Stimulated activated CD8-positive, alpha-beta memory T cell treated with anti-CD3 and anti-CD28 coated beads, Interleukin-4, amount 100 ng/mL, for 24 hours (primary cell): ENCODE results near the gene GLCE.
"Not testable (repeated sequence)": the region's sequence is repeated elsewhere in the genome, so short reads cannot be mapped to it uniquely, and the experiment has no call there.

Source experiments
- DNase-seq: peaks from one replicate; pipeline ENCODE4 v3.0.0-alpha.2; 2020; ENCODE audit warnings: low read depth

Gene GLCE

DNA sequence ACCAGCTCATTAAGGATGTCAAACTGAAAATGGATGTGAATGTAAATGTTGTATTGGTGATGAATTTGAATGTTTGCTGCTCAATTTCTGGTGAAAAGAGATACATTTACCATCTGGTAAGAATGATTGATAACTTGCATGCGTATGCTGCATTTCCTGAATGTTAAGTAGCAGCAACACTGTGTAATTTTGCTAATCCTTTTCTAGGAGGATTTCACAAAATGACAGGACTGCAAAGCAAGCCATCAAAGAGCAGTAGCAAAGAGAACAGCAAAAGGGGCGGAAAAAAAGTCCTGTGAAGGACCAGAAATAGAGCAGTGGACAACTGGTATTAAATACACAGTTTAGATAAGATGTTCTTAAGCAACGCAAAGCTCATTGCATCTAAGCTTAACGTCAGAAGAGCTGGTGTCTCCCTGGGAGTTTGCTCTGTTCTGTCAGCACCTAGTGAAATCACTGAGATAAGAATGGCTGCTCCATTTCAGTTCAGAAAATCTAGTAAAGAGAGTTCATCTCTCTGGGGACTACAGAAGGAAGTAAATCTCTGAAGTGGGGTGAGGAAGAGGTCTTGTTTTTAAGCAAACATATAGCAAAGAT lies 114.7 kb downstream of the GLCE start:
- no peak for DNase-seq

DNA sequence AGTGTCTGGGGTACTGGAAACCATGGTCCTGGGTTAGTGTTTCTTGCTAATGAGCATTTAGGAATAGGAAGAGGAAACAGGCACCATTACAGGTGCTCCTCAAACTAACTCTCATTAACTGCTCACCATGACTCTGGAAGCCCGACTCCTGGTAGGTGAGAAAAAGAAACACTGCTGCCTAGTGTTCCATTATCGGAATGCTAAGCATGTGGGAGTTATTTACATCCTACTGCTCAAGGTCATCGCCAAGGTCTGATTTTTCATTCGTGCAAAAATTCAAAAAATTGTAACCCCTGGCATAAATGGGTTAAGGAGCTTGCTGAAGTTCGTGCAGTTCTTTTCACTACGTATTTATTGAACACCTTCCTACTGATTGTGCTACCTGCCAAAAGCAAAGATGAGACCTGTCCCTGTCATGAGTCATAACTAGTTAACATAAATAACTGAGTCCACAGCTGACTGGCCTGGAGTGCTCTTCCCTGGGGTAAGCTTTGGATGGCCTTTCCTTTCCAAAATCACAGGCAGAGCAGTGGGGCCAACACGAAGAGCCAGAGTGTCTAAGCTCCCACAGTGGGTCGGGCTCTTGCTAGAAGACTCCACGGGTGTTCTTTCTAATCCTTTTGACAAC lies 115.6 kb downstream of the GLCE start:
- DNase-seq = no peak

DNA sequence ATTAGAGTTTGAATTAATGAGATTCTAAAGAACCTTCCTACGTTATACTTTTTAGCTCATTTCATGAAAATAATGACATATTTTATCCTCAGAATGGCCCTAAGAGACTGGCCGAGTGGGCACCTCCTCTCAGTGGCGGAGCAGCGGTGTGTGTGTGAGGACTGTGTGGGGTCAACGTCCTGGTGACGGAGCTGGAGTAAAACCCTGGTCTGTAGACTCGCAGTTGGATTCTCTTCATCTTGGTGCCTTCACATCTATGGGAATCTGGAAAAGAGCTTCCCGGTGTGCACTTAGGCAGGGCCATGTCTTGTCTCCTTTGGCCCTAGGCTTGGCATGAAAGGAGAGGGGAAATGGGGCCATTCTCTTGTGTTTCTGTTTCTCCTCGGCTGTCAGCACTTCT lies 116.9 kb downstream of the GLCE start:
- no peak for DNase-seq

DNA sequence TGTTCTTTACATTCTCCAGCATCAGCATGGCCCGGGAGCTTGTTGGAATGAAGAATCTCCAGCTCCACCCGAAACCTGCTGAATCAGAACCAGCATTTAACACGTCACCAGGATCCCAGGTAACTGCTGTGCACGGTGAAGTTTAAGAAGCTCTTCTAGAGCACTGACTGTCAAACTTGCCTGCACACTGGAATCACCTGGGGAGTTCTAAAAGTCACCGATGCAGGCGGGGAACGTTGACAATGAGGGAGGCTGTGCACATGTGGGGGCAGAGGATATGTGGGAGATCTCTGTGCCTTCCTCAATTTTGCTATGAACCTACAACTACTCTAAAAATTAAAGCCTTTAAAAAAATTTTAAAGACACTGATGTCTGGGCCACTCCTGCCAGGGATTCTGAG lies 119.2 kb downstream of the GLCE start:
- no peak for DNase-seq

DNA sequence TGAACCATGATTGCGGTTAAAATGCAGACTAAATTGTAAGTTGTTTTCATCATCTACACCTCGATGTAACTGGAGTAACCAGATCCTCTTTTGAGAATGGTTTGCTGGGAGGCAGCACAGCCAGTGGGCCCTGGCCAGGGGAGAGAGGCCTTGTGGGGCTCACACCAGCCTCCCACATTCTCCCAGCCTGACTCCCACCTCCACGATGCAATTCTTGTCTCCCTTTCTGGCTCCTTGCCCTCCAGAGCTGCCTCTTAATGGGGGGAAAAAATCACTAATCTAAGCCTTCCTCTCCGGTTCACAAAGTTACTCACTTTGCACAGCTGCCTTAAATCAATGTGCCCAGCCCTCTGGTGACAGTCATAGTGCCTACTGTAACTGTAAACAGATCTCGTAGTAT lies 120.3 kb downstream of the GLCE start:
- DNase-seq = no peak

DNA sequence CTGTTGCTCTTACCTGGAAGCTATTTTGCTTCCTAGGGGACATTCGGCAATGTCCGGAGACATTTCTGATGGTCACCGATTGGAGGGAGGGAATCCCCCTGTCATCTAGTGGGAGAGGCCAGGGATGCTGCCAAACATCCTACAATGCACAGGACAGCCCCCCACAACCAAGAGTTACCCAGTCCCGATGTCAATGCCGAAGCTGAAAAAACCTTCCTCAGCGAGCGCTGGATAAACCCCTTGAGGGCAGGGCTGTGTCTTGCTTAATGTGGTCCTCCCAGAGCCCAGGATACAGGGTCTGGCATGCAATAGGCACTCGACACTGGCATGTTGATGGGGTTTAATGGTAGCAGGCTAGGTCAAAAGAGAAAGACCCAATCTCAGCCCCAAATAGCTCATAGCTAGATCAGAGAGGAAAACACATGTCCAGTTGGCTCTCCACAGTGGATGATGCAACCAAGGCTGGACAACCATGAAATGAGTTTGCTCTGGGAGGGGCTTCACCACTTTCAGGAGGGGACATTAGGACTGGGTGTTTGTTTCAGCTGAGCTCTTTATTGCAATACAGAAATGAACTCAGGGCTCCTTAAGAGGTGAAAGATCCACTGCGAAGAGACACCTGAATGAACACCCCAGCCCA lies 121.8 kb downstream of the GLCE start:
- DNase-seq = no peak

DNA sequence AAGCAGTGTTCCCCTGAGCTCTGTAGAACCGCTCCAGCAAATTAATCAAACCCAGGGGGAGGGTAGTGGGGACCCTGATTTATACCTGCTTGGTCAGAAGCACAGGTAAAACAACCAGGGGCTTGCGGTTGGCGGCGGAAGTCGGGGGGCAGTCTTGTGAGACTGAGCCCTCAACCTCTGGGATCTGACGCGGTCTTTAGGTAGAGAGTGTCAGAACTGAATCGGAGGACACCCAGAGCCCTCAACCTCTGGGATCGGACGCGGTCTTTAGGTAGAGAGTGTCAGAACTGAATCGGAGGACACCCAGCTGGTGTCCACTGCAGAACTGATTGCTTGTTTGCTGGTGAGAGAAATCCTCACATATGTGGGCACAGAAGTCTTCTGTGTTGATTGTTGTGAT lies 125.4 kb downstream of the GLCE start:
- no peak for DNase-seq

DNA sequence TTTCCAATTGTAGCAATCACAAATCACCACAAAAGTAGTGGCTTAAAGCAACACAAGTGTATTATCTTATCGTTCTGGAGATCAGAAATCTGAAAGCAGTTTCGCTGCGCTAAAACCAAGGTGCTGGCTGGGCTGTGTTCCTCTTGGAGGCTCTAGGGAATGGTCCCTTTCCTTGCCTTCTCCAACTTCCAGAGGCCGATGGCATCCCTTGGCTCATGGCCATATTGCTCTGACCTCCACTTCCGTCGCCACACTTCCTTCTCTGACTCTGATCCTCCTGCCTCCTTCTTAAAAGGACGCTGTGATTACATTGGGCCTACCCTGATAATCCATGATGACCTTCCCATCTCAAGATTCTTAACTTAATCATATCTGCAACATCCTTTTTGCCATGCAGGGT lies 127.6 kb downstream of the GLCE start:
- no peak for DNase-seq

DNA sequence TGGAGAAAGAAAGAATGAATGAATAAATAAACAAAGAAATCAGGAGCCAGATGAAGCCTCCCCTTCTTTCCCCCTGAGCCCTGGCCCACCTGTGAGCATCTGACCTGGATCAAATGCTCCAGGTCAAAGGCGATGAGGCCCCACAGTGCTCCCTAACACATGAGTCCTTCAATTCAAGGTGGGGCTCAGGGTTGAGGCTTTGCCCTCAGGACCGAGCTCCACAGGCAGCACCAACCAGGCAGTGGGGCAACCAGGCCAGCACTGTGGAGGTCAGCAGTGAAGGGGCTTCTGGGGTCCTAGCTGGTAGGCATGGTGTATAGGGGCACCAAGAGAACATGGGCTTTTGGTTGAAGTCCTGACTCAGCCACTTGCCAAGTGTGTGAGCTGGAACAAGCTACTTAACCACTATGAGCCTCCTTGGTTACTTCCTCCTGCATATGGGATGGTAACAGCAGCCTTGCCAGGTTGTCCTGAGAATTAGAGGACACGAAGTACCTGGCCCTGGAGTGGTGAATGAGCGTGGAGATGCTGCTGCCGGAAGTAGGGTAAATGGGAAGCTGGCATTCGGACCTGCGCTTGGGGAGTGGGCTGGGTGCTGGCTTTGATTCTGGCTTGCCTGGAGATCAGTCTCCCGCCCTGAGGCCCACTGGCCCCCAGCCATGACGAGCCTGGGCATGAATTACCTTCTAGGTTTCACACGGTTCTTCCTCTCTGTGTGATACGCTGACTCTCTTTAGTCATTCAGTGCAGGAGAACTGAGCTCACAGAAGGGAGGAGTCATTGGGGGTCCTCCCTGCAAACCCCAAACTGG lies 128.3 kb downstream of the GLCE start:
- DNase-seq = no peak

DNA sequence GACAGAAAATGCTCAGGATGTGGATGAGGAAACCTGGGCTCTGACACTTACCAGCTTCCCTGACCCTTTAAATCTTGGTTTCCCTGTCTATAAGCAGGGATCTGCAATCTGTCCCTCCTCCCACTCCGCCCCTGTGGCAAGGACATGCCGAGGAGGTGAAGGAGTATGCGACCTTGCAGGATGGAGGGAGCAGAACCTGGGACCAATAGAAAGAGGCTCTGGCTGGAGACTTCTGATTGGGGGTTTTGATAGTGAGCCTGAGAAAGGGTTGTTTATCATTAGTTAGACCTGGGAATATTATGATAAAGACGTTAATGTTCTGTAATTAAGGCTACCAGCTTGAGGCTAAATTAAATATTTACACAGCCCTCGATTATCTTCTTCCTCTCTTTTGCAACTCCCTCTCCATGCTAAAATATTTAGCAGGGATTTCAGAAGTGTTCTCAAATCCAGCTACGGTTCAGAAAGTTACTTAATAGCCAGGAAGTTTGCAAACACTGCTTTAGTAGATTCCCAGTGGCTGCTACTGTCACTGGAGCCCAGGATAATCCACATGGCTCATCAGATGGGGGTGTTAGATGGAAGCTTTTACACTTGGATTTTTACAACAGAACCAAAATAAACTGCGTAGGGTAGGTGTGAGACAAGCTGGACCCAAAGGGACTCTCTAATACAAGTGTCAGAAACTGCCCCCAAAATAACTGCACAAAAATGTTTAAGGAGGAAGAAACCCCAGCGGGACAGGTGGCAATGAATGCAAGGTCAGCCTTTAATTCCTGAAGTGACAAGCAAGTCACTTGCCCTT lies 129.1 kb downstream of the GLCE start:
- no peak for DNase-seq

DNA sequence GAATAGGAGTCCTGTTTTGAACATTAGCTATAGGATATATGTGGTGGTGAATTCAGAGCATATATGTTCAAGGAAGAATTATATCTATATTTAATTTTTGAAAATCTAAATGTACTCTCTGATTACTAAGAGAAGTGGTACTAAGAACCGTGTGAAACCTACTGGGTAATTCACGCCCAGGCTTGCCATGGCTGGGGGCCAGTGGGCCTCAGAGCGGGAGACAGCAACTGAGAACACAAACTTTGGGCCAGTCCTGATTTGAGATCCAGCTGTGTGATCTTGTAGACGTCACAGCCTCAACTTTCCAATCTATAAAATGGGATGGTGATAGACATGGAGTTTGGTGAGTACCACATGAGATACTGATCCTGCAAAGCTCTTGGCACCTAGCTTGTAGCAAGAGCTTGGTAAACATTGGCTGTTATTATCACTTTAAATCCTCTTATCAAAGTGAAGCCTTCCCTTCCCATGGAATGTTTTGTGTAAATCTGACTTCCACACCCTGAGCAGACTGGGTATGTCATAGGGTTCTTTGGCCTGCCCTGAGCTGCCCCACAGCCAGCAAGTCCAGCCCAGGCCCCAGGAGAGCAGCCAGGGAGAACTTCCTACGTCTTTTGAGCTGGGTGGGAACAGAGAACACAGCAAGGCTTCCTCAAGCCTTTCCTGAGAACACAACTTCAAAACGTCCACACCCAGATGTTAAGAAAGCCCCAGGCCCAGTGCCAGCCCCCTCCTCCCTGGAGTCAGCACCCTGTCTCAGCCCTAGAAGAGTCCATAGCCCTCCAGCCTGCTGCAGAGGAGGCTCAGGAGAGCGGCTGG lies 130.1 kb downstream of the GLCE start:
- no peak for DNase-seq

DNA sequence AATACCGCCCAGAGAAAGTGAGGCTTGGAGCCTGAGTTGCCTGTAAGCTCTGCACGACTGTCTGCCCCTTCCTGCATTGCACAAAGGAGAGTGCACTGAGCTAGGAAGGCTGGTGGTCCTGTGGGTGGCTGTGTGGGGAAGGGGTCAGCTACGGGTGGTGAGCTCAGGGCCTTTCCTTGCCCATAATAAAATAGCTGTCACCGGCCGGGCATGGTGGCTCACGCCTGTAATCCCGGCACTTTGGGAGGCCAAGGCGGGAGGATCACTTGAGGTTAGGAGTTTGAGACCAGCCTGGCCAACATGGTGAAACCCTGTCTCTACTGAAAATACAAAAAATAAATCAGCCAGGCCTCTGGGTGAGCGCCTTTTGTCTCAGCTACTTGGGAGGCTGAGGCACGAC lies 131.2 kb downstream of the GLCE start:
- DNase-seq = not testable (repeated sequence)

DNA sequence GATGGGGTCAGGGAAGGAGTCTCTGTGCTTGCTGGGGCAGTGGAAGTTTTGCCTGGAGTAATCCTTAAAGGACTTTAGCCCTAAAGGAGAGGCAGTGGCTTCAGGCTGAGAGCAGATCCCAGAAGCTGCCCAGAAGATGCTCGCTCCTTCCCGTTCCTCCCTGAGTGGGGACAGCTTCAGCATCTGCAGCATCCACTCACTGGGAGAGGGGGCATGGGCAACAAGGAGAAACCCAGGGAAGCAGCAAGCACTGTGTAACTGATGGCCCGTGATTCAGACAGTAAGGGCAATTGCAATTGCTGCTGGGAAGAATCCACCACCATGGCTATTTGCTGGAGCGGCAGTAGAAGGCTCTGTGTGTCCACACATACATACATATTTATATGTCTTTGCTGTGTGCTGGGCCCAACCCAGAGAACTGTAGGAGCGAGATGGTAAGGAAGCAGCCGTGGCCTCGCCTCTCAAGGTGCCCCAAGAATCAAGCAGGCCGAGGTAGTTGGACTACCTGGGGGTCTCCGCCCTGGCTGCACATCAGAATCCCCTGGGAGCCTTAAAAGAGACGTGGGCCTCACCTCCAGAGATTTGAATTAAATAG lies 132.5 kb downstream of the GLCE start:
- no peak for DNase-seq

DNA sequence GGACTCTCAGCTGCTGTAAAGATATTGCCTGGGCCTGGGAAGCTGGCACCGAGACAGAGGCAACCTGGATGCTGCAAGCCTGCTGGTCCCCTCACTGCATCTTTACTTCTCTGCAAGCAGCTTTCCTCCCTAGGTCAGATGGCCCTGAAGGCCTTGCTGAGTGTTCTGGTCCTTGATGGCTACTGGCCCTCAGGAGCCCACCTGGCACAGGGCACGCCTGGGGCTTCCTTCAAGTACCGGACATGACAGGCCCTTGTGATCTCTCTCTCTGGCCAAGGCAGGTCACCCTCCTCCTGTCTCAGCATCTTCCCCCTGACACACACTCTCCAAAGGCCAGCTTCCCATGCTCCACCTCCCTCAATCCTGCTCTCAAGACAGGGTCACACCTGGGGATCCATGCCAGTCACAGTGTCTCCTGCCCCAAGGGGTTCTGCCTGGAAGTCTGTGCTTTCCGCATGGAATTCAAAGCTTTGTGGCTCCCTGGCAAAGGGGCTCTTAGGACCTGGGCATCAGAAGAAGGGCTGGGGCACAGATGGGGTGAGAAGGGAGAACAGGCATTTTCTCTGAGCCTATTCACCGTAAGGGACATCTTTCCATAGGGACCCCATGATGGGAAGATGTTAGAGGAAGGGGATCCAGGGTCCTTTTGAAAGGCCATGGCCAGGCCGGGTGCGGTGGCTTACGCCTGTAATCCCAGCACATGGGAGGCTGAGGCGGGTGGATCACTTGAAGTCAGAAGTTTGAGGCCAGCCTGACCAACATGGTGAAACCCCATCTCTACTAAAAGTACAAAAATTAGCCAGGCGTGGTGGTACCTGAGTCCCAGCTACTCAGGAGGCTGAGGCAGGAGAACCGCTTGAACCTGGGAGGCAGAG lies 133.5 kb downstream of the GLCE start:
- DNase-seq = no peak

DNA sequence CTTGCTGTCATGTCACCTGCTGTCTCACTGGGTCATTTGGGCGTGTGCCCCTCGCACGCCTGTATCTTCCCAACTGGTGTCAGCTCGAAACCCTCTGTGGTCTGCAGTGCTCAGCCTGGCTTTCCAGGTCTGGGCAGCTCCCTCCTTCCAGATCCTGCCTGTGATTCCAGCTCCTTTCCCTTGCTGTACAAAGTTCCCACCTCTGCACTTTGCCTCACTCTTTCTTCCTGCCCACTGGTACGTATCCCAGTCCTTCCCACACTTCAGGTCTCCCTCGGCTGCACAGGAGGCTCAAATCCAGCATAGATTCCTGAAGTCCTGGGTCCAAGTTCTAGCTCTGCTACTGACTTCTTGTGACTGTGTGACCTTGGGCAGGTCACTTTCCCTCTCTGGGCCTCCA lies 136.2 kb downstream of the GLCE start:
- no peak for DNase-seq

DNA sequence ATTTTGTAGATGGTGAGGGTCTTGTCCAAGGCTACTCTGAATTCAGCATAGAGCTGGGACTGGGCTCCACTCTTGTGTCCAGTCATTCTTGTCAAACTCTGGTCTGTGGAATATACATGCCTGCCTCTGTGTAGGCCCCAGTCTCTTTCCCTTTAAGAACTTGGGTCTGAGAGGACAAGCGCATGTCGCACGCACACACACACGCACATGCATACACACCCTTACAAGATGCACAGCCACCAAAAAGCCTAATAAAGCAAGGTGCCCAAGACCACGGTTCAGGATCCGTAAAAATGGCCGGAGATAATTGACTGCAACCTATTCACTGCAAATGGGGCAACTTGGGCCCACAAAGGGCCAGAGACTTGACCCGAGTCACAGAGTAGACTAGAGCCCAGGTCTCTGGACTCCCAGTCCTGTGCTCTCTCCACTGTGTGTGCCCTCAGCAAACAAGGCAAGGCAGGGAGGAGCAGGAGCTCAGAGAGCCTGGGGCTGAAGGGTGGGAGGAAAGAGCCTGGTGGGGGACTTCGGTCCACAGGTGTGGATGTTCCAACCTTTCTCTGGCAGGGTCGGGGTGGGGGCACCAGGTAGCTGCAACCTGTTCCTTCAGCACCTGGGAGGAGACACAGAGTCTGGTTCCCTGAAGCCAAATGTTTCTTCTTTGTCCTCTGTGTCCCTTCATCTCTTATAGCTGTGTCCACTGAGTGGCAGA lies 137.4 kb downstream of the GLCE start:
- no peak for DNase-seq

DNA sequence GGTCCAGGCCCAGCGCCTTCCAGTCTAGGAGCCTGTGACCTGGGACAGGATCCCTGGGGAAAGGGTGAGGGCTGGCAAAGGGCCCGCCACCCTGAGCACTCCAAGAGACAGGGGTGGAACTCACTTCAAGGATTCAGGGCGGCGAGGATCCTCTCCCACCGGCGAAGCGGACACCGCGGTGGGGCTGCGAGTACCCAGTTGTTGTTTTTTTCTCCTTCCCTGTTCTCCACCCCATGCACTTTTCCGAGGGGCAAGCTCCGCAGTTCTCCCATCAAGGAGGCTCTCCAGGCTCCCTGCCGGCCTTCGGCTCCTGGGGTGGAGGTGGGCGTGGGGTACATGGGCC lies 137.9 kb downstream of the GLCE start:
- DNase-seq = no peak

DNA sequence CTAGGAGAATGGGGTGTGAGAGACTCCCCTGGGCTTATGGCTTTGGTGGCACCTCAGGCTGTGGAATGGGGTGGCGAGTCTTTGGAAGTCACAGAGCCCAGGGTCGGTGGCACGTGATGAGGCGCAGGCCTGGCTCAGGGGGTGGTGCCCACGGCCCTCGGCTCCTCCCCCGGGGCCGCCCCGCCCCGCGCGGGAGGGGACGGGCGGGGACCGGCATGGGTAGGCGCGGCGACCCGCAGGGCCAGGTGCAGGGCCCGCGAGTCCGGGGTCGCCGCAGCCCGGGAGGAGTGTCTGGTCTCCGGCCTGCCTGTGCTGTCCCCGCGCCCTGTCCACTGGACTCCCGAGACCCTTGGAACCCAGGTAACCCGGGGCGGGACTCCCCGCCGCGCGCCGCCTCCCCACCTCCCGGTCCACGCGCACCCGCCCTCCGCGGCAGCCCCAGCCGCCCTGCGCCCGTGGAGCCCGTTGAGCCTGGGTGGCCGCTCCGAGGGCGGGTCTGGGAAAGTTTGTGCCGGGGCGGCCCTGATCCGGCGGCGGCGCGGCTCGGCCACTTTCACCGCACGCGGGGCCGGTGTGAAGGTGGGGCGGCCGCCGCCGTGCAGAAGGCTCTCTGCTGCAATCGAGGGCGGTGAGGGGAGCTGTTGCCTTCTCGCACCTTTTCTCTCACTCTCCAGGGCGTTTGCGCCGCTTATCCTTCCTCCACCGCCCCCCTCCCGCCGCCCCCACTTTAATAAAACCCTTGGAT lies 138.4 kb downstream of the GLCE start, which contains the start of gene PAQR5:
Gene PAQR5 (plus strand): TSS at position 216 of the 745 bp plus-strand sequence. CDS start 61,169 bp downstream, outside the sequence.
- peak; percentile 2 for DNase-seq
